HepG2 (cell line): ENCODE data around the gene EZH2. TPM values are rescaled to one million over a fixed set of nuclear protein-coding genes. Genes with fewer than 3 reads are reported as not detected.

Experiments used
- ATAC-seq: fragments of 200-7000 bp; cut with Tn5 transposase; 3 replicates; pipeline ENCODE4 v1.9.1; 2020; ENCODE audit warnings: mild to moderate bottlenecking, moderate library complexity
- BruUV-seq: library from RNA; stranded (reverse); fragments of 400-500 nt; replicated peaks from 2 replicates; lab custom pipeline; 2021; lab: Mats Ljungman, UMichigan
- CTCF ChIA-PET: fragments of 300-600 bp; formaldehyde crosslinking; extraction: SDS; loops from one replicate; lab custom pipeline; 2021; ENCODE audit warnings: low total read pairs, inconsistent platforms, low intra/inter-chr PET ratio; lab: Yijun Ruan, JAX
- POLR2A ChIA-PET: fragments of 350-600 bp; sonication (Branson Sonifier 250); formaldehyde crosslinking; loops from one replicate; lab custom pipeline; 2020; ENCODE audit warnings: antibody characterized with exemption, inconsistent platforms; lab: Yijun Ruan, JAX
- DNase-seq: peaks from one replicate; pipeline ENCODE4 v3.0.0-alpha.2; 2015; ENCODE audit warnings: low spot score
- FAIRE-seq: peaks from 3 replicates; lab custom pipeline; 2011; peaks lifted over from hg19 to GRCh38; lab: Jason Lieb, UNC
- H2AFZ ChIP-seq: one replicate; pipeline ENCODE4 v1.6.1; 2011; ENCODE audit warnings: low read length, inconsistent platforms
- H3K27ac ChIP-seq: fragments of 300-600 bp; 3 replicates; pipeline ENCODE4 v1.8.0; 2011; ENCODE audit warnings: mixed run types, mild to moderate bottlenecking, mixed read lengths, low read length, inconsistent platforms; ENCODE audit not compliant: insufficient read depth; ENCODE audit errors: extremely low read length
- H3K27me3 ChIP-seq, 2 experiments: fragments of 200-600 bp in 1 of 2; 2 replicates in 1 of 2; 3 replicates in 1 of 2; pipeline versions ENCODE4 v1.6.0 to v1.8.0; 2011; ENCODE audit warnings: low read length in 2 of 2, mild to moderate bottlenecking in 2 of 2, moderate library complexity in 2 of 2, inconsistent platforms in 1 of 2; ENCODE audit not compliant: insufficient read depth in 2 of 2, control insufficient read depth in 1 of 2
- H3K36me3 ChIP-seq, 2 experiments: fragments of 200-600 bp in 1 of 2; replicated peaks in 1 of 2; 2 replicates in 1 of 2; 3 replicates in 1 of 2; pipeline versions ENCODE4 v1.5.1 to v1.8.0; 2011; ENCODE audit warnings: low read length in 2 of 2, inconsistent platforms in 1 of 2; ENCODE audit not compliant: insufficient read depth in 2 of 2, control insufficient read depth in 1 of 2
- H3K4me1 ChIP-seq: 2 replicates; pipeline ENCODE4 v1.5.1; 2012; ENCODE audit warnings: low read length, inconsistent platforms; ENCODE audit not compliant: insufficient read depth
- H3K4me2 ChIP-seq: 2 replicates; pipeline ENCODE4 v1.6.0; 2011; ENCODE audit warnings: low read depth, low read length, inconsistent platforms
- H3K4me3 ChIP-seq, 3 experiments: fragments of 200-600 bp in 1 of 3; sonication (generic), shearing (Covaris generic) in 1 of 3; replicated peaks in 1 of 3; 2 replicates each; pipeline ENCODE4 v1.5.1; 2011 to 2016; ENCODE audit warnings: low read length in 3 of 3, inconsistent platforms in 2 of 3, low read depth in 2 of 3, mild to moderate bottlenecking in 2 of 3, control low read depth in 1 of 3, mixed read lengths in 1 of 3; ENCODE audit not compliant: insufficient read depth in 1 of 3
- H3K79me2 ChIP-seq: one replicate; pipeline ENCODE4 v1.6.1; 2011; ENCODE audit warnings: low read length, inconsistent platforms; ENCODE audit not compliant: insufficient read depth
- H3K9ac ChIP-seq: 2 replicates; pipeline ENCODE4 v1.6.0; 2011; ENCODE audit warnings: mild to moderate bottlenecking, low read depth, low read length, inconsistent platforms; ENCODE audit not compliant: insufficient read depth
- H3K9me3 ChIP-seq: 2 replicates; pipeline ENCODE4 v1.5.1; 2012; ENCODE audit warnings: mild to moderate bottlenecking, low read length
- H4K20me1 ChIP-seq: 2 replicates; pipeline ENCODE4 v1.6.0; 2011; ENCODE audit warnings: inconsistent platforms, mild to moderate bottlenecking, low read length, moderate library complexity; ENCODE audit not compliant: insufficient read depth
- HNRNPLL ChIP-seq: fragments of 200-400 bp; formaldehyde crosslinking; IDR thresholded peaks from 2 replicates; pipeline ENCODE4 v1.6.1; 2017; ENCODE audit warnings: mild to moderate bottlenecking, low read depth, low read length; ENCODE audit not compliant: poor library complexity, severe bottlenecking
- MTERF4 ChIP-seq: sonication (generic); formaldehyde crosslinking; IDR thresholded peaks from 2 replicates; pipeline ENCODE4 v1.8.0; 2023; ENCODE audit warnings: mild to moderate bottlenecking, missing genetic modification reagents
- RORA ChIP-seq: sonication (generic); formaldehyde crosslinking; IDR thresholded peaks from 2 replicates; pipeline ENCODE4 v1.5.0; 2020; ENCODE audit warnings: mild to moderate bottlenecking, missing genetic modification reagents, moderate library complexity
- U2AF2 ChIP-seq: fragments of 200-400 bp; formaldehyde crosslinking; IDR thresholded peaks from 2 replicates; pipeline ENCODE4 v1.6.1; 2017; ENCODE audit warnings: low read depth, mild to moderate bottlenecking, low read length
- WGBS: methylation state at CpG from one replicate; pipeline ENCODE4 v1.1.6; 2017; ENCODE audit warnings: low lambda C conversion rate; 5-methylcytosine and 5-hydroxymethylcytosine counted together
- in situ Hi-C: cut with HindIII; loops from 2 replicates; pipeline ENCODE4 v1.10.0; 2017; ENCODE audit warnings: low pct_unique_long_range_greater_than_20kb; ENCODE audit not compliant: extremely low pct_ligation_motif_present
- intact Hi-C: fragments of 100-400 bp; cut with micrococcal nuclease; formaldehyde crosslinking; loops from one replicate; pipeline ENCODE4 v1.10.0; 2022; ENCODE audit not compliant: unreplicated experiment
- polyA plus RNA-seq, 8 experiments: library from polyadenylated mRNA; depleted of rRNA in 3 of 8; stranded (reverse) in 7 of 8; unstranded in 1 of 8; fragments of >200 nt; fragmentation: Illumina TruSeq in 4 of 8; extraction: Trizol in 4 of 8; gene quantifications; 2 replicates each; pipeline versions ENCODE4 v1.2.1 to v1.2.3, GENCODE V29; 2011 to 2016; ENCODE audit warnings: low read depth in 4 of 8, missing spikeins in 1 of 8, mixed read lengths in 1 of 8; ENCODE audit not compliant: insufficient read depth in 1 of 8
- total RNA-seq, 5 experiments: library from RNA; depleted of rRNA; stranded (reverse); fragments of >200 nt; fragmentation: Illumina TruSeq; extraction: Trizol; gene quantifications; 2 replicates each; pipeline ENCODE4 v1.2.3, GENCODE V29; 2016; ENCODE audit warnings: low read depth in 1 of 5
- TF ChIP-seq, protein P1 (sequence below): sonication (generic); formaldehyde crosslinking; conservative IDR thresholded peaks from 2 replicates; pipeline ENCODE4 v1.8.0; 2022; ENCODE audit warnings: low read depth, missing genetic modification reagents

The EZH2 gene
- total and polyA plus RNA-seq, 2 of the 13 experiments (the other 11 are each of a cell fraction or from before 2014, with no cell fraction given) = 26.0 to 34.3 TPM

GRCh38 chr7:148838905-148839304 is 45.2 kb downstream of the EZH2 start:
- H3K79me2 ChIP-seq = peaks cover 43% of the 10 kb centered on the region
- H2AFZ ChIP-seq = no peak overlapping the region
- ChIA-PET CTCF (interaction anchor here (0.6 kb wide), 1 partner anchor 127 kb away, joined by 3 read pairs; no protein-coding TSS in a partner anchor), POLR2A (no interaction called here)
- H3K9me3 ChIP-seq = no peaks in the 10 kb centered on the region
- in situ Hi-C loops (no loop called here), intact Hi-C loops (no loop called here)
- WGBS = 98% methylated on average over 2 of the region's 2 CpGs
- no peaks in the 10 kb centered on the region for H4K20me1 ChIP-seq
- no peak overlapping the region for H3K9ac ChIP-seq
- no TSS peak for BruUV-seq
- H3K36me3 ChIP-seq = peaks cover 0 to 11% of the 10 kb centered on the region in 2 experiments; a peak in 2 of 5 replicates
- peaks cover 6% of the 10 kb centered on the region; the same call in 1 of the 2 replicates for H3K4me1 ChIP-seq
- FAIRE-seq (no peak), DNase-seq (no peak), ATAC-seq (no peak)
- no peak overlapping the region for H3K27ac ChIP-seq
- no peak overlapping the region for H3K4me3 ChIP-seq
- TF ChIP-seq, protein P1, sequence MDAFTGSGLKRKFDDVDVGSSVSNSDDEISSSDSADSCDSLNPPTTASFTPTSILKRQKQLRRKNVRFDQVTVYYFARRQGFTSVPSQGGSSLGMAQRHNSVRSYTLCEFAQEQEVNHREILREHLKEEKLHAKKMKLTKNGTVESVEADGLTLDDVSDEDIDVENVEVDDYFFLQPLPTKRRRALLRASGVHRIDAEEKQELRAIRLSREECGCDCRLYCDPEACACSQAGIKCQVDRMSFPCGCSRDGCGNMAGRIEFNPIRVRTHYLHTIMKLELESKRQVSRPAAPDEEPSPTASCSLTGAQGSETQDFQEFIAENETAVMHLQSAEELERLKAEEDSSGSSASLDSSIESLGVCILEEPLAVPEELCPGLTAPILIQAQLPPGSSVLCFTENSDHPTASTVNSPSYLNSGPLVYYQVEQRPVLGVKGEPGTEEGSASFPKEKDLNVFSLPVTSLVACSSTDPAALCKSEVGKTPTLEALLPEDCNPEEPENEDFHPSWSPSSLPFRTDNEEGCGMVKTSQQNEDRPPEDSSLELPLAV (CRISPR knock-in tag) = no peak
- TF ChIP-seq RORA (CRISPR knock-in tag) (no peak), MTERF4 (CRISPR knock-in tag) (no peak), U2AF2 (0 out of 2 replicates have a peak, but pooled peaks have one; percentile 36)
- TF ChIP-seq, all 625 proteins: peak for 1
- no peak overlapping the region for H3K4me2 ChIP-seq
- H3K27me3 ChIP-seq = no peaks in the 10 kb centered on the region

- H3K27ac ChIP-seq = no peak overlapping the region
- peaks cover 35% of the 10 kb centered on the region for H3K79me2 ChIP-seq
- H3K4me3 ChIP-seq = no peak overlapping the region
- ATAC-seq = no peak
- 96% methylated on average over 4 of the region's 4 CpGs for WGBS
- no TSS peak for BruUV-seq
- H3K36me3 ChIP-seq = peaks cover 0 to 14% of the 10 kb centered on the region in 2 experiments; a peak in 2 of 5 replicates
- no peaks in the 10 kb centered on the region for H3K9me3 ChIP-seq
- FAIRE-seq = no peak
- intact Hi-C loops (no loop called here), in situ Hi-C loops (no loop called here)
- peaks cover 6% of the 10 kb centered on the region; the same call in 1 of the 2 replicates for H3K4me1 ChIP-seq
- no peak for DNase-seq
- H2AFZ ChIP-seq = no peak overlapping the region
- H3K9ac ChIP-seq = no peak overlapping the region
- no peak overlapping the region for H3K4me2 ChIP-seq
- TF ChIP-seq HNRNPLL = no peak
- no peaks in the 10 kb centered on the region for H4K20me1 ChIP-seq
- H3K27me3 ChIP-seq = no peaks in the 10 kb centered on the region
- ChIA-PET POLR2A (no interaction called here), CTCF (no interaction called here)
These were observed 48.2 kb downstream of the EZH2 start for GRCh38 chr7:148835854-148836253.
